ENCODE results near the gene KBTBD12. TPM values are rescaled to one million over a fixed set of nuclear protein-coding genes. Genes with fewer than 3 reads are reported as not detected.

KBTBD12 gene
- polyA plus RNA-seq, 1 of the 3 experiments (the other 2 are of a cell fraction), result not detected

GRCh38 chr3:127925384-127925783 lies 10.4 kb downstream of the KBTBD12 start:
- 49% methylated on average over 2 of the region's 2 CpGs for WGBS (ENCODE audit: low lambda C conversion rate)
- H3K9ac ChIP-seq, result no peak overlapping the region

GRCh38 chr3:127927829-127928604 lies 13.0 kb downstream of the KBTBD12 start:
- Histone ChIP-seq H2AFZ (ENCODE audit: low read depth) (no peak overlapping the region), H3K9me3 (no peaks in the 10 kb centered on the region), H3K4me2 (no peak overlapping the region), H3K4me1 (ENCODE audit: control insufficient read depth in 1 of 2, insufficient read depth in 2 of 2, low read depth in 1 of 2, low read length in 1 of 2) (peaks cover 0 to 3% of the 10 kb centered on the region in 2 experiments; a peak in 1 of 4 replicates), H3K27me3 (ENCODE audit: insufficient read depth) (peaks cover 3% of the 10 kb centered on the region), H3K9ac (no peak overlapping the region), H3K27ac (ENCODE audit: low read depth in 2 of 2, low read length in 1 of 2) (no peak overlapping the region), H4K20me1 (ENCODE audit: insufficient read depth) (no peaks in the 10 kb centered on the region), H3K4me3 (ENCODE audit: low read depth in 2 of 2, low read length in 1 of 2) (no peak overlapping the region), H3F3A (replicated peaks; ENCODE audit: insufficient read depth) (no peaks in the 10 kb centered on the region), H3K9me2 (no peaks in the 10 kb centered on the region), H3K36me3 (replicated peaks in 1 of 2; ENCODE audit: control insufficient read depth in 1 of 2, insufficient read depth in 2 of 2, low read length in 1 of 2) (no peaks in the 10 kb centered on the region), H3K79me2 (ENCODE audit: insufficient read depth) (no peaks in the 10 kb centered on the region)
- CTCF ChIA-PET, result interaction anchor here (0.7 to 0.9 kb wide), 3 partner anchors 12 to 250 kb away, joined by 3 read pairs; no protein-coding TSS in a partner anchor
- POLR2A ChIA-PET, result no interaction called here
- WGBS (ENCODE audit: low lambda C conversion rate), result 42% methylated on average over 3 of the region's 3 CpGs
- DNase-seq, result no peak
- TF ChIP-seq CHD2 (IDR thresholded peaks at IDR 0.05; ENCODE audit: low read length, partially characterized antibody), result no peak
- TF ChIP-seq YY1 (IDR thresholded peaks at IDR 0.05; ENCODE audit: low read depth), result no peak
- no peak for TF ChIP-seq NFIC (IDR thresholded peaks at IDR 0.05; ENCODE audit: borderline replicate concordance)
- no peak for TF ChIP-seq FOSL2 (IDR thresholded peaks at IDR 0.05; ENCODE audit: borderline replicate concordance, low read depth)
- TF ChIP-seq ELF1 (IDR thresholded peaks at IDR 0.05), result no peak
- no peak for TF ChIP-seq FOXJ3 (CRISPR knock-in tag; IDR thresholded peaks at IDR 0.05)
- no peak for TF ChIP-seq IRF3 (IDR thresholded peaks at IDR 0.05; ENCODE audit: low read depth, low read length)
- TF ChIP-seq TEAD4 (IDR thresholded peaks at IDR 0.05; ENCODE audit: borderline replicate concordance, insufficient read depth), result no peak
- no peak for TF ChIP-seq USF2 (IDR thresholded peaks at IDR 0.05; ENCODE audit: borderline replicate concordance, low read depth, low read length)
- TF ChIP-seq EP300 (IDR thresholded peaks at IDR 0.05; ENCODE audit: borderline replicate concordance in 1 of 2, low read depth in 1 of 2, low read length in 1 of 2), result no peak
- TF ChIP-seq FOXM1 (IDR thresholded peaks at IDR 0.05; ENCODE audit: low read depth), result no peak
- no peak for TF ChIP-seq USF1 (IDR thresholded peaks at IDR 0.05; ENCODE audit: borderline replicate concordance, low read depth)
- TF ChIP-seq CTCF (IDR thresholded peaks at IDR 0.05), result no peak
- no peak for TF ChIP-seq GATA2 (CRISPR knock-in tag; IDR thresholded peaks at IDR 0.05)
- no peak for TF ChIP-seq MXI1 (IDR thresholded peaks at IDR 0.05; ENCODE audit: low read depth, low read length)
- TF ChIP-seq RCOR1 (IDR thresholded peaks at IDR 0.05; ENCODE audit: low read length), result no peak
- TF ChIP-seq EZH2phosphoT487 (IDR thresholded peaks at IDR 0.05; ENCODE audit: borderline replicate concordance, low read depth), result no peak
- no peak for TF ChIP-seq JUND (IDR thresholded peaks at IDR 0.05)
- no peak for TF ChIP-seq RAD21 (IDR thresholded peaks at IDR 0.05; ENCODE audit: low read length)

More at GRCh38 chr3:127925384-127925783, 10.4 kb downstream of the KBTBD12 start:
- H3K27me3 ChIP-seq (ENCODE audit: insufficient read depth), result peaks cover 6% of the 10 kb centered on the region; the same call in 1 of the 2 replicates
- H3K9me2 ChIP-seq, result no peaks in the 10 kb centered on the region
- H3K9me3 ChIP-seq, result no peaks in the 10 kb centered on the region
- DNase-seq, result no peak
- H3K4me1 ChIP-seq (ENCODE audit: control insufficient read depth in 1 of 2, insufficient read depth in 2 of 2, low read depth in 1 of 2, low read length in 1 of 2), result peaks cover 0 to 3% of the 10 kb centered on the region in 2 experiments; a peak in 1 of 4 replicates
- ChIA-PET CTCF (no interaction called here), POLR2A (no interaction called here)
- TF ChIP-seq EP300 (IDR thresholded peaks at IDR 0.05; ENCODE audit: borderline replicate concordance in 1 of 2, low read depth in 1 of 2, low read length in 1 of 2) (no peak), FOXM1 (IDR thresholded peaks at IDR 0.05; ENCODE audit: low read depth) (no peak), RCOR1 (IDR thresholded peaks at IDR 0.05; ENCODE audit: low read length) (no peak), RFX5 (IDR thresholded peaks at IDR 0.05; ENCODE audit: low read length) (no peak), MXI1 (IDR thresholded peaks at IDR 0.05; ENCODE audit: low read depth, low read length) (no peak), TCF12 (IDR thresholded peaks at IDR 0.05) (no peak), FOSL2 (IDR thresholded peaks at IDR 0.05; ENCODE audit: borderline replicate concordance, low read depth) (no peak), MEF2A (IDR thresholded peaks at IDR 0.05; ENCODE audit: borderline replicate concordance, low read depth) (no peak), CHD2 (IDR thresholded peaks at IDR 0.05; ENCODE audit: low read length, partially characterized antibody) (no peak), NRF1 (IDR thresholded peaks at IDR 0.05; ENCODE audit: low read depth, low read length) (no peak), ELF1 (IDR thresholded peaks at IDR 0.05) (no peak), GABPA (IDR thresholded peaks at IDR 0.05; ENCODE audit: low read depth) (no peak)
- H3K4me2 ChIP-seq, result no peak overlapping the region
- no peak overlapping the region for H2AFZ ChIP-seq (ENCODE audit: low read depth)
- no peaks in the 10 kb centered on the region for H3K36me3 ChIP-seq (replicated peaks in 1 of 2; ENCODE audit: control insufficient read depth in 1 of 2, insufficient read depth in 2 of 2, low read length in 1 of 2)
- H3K4me3 ChIP-seq (ENCODE audit: low read depth in 2 of 2, low read length in 1 of 2), result no peak overlapping the region
- no peaks in the 10 kb centered on the region for H4K20me1 ChIP-seq (ENCODE audit: insufficient read depth)
- H3F3A ChIP-seq (replicated peaks; ENCODE audit: insufficient read depth), result no peaks in the 10 kb centered on the region
- H3K27ac ChIP-seq (ENCODE audit: low read depth in 2 of 2, low read length in 1 of 2), result no peak overlapping the region
- H3K79me2 ChIP-seq (ENCODE audit: insufficient read depth), result no peaks in the 10 kb centered on the region
